Pancreas (tissue), 10 donors: Measurements from ENCODE around the gene S100A9. TPM values are rescaled to one million over a fixed set of nuclear protein-coding genes. Genes with fewer than 3 reads are reported as not detected.

Source experiments
- ATAC-seq, 4 donors: fragments of 200-7000 bp; cut with Tn5 transposase; one replicate each; pipeline versions ENCODE4 v1.8.0 to v1.9.1; 2020; ENCODE audit warnings: mild to moderate bottlenecking in 4 of 4, moderate library complexity in 4 of 4
- DNase-seq, 6 donors: peaks; one replicate each; pipeline ENCODE4 v3.0.0-alpha.2; 2020
- FAIRE-seq: peaks from 2 replicates; lab custom pipeline; 2012; peaks lifted over from hg19 to GRCh38; lab: Jason Lieb, UNC
- H3K27ac ChIP-seq, 4 donors: fragments of 200-600 bp; sonication (generic); 1 replicate in 3 of 4; 2 replicates in 1 of 4; pipeline versions ENCODE4 v1.5.0 to v1.8.0; 2020
- H3K27me3 ChIP-seq, 4 donors: fragments of 200-600 bp; one replicate each; pipeline ENCODE4 v1.8.0; 2021
- H3K36me3 ChIP-seq, 3 donors: fragments of 200-600 bp; sonication (generic) in 1 of 3; one replicate each; pipeline versions ENCODE4 v1.5.0 to v1.8.0; 2020 to 2021
- H3K4me1 ChIP-seq, 3 donors: fragments of 200-600 bp; one replicate each; pipeline ENCODE4 v1.8.0; 2021
- H3K4me3 ChIP-seq, 4 donors: fragments of 200-600 bp; sonication (generic) in 2 of 4; one replicate each; pipeline versions ENCODE4 v1.5.0 to v1.8.0; 2020 to 2021
- H3K9me3 ChIP-seq, 4 donors: fragments of 200-600 bp; one replicate each; pipeline ENCODE4 v1.8.0; 2021
- WGBS, 2 donors: extraction: QIAGEN DNeasy Blood & Tissue Kit; methylation state at CpG; one replicate each; pipeline ENCODE4 v1.1.7; 2013; 5-methylcytosine and 5-hydroxymethylcytosine counted together
- intact Hi-C, 3 donors: fragments of 100-400 bp; cut with DNase I; formaldehyde crosslinking; loops; one replicate each; pipeline versions ENCODE4 v1.11.1 to v1.14.2; 2022
- polyA plus RNA-seq, 2 donors: library from polyadenylated mRNA; stranded (reverse); fragments of 200-250 nt; gene quantifications; one replicate each; pipeline ENCODE4 v1.2.3, GENCODE V29; 2013
- total RNA-seq, 6 donors: library from RNA; stranded (reverse); fragmentation: NEBNext Ultra II Directional in 4 of 6; extraction: Animal tissue kit (Norgen Biotek cat#: 25700) in 4 of 6; gene quantifications; one replicate each; pipeline versions ENCODE4 v1.2.1 to v1.2.4, GENCODE V29; 2021 to 2023
- TF ChIP-seq, protein P1 (sequence below), 4 donors: fragments of 200-600 bp; sonication (generic) in 3 of 4; IDR thresholded peaks; one replicate each; pipeline versions ENCODE4 v1.5.0 to v1.8.0; 2021; ENCODE audit warnings: antibody characterized with exemption in 4 of 4
- donor health status: healthy with polysubstance abuse.
- donor health status: DM: no; HTN: no; CAD: no; lungs with moderate emphysema.
- donor health status: DM: no; HTN: no; CAD: no.
- donor health status: control.
- donor health status: control.
- donor health status: Bipolar disorder and iron deficiency.
- donor health status: DM: yes; HTN: yes; CAD: no.
- donor health status: DM: no; HTN: no; CAD: no.
- donor health status: DM: no; HTN: no; CAD: no.
- donor health status: DM: yes; HTN: yes; CAD: no.

The S100A9 gene
- total and polyA plus RNA-seq, 8 donors: 3.9 to 79.6 (median 36.8) TPM

DNA sequence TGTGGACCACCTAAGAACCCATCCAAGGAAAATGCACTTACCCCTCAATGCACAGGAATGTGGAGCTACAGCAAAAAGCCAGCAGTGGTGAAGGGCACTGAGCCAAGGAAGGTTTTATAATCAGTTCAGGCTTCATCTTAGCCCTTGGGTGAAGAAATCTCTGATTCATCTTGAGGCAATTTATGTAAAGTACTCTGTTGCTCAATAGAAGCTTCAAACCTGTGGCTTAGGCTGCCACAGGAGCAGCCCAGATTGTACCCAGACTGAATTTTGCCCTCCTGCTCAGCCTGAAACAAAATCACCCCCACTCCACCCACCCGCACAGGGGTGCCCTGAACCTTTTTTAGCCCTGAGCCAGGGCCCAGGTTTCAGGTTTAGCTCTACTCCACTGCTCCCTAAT, 17.9 kb downstream of the S100A9 start, which contains the start of gene S100A12:
S100A12 (minus strand) TSS at position 111 of the 400 bp plus-strand sequence. CDS start 1,029 bp downstream, outside the sequence.
- no peak within 1 kb of the TSS for H3K4me3 ChIP-seq
- ATAC-seq (peak in 2 of 4 donors; percentile 37 to 55), FAIRE-seq (no peak), DNase-seq (no peak)
- WGBS, 2 donors: 72 to 88% methylated on average over 1 of the region's 1 CpG
- no peaks in the 10 kb centered on the region for H3K4me1 ChIP-seq
- TF ChIP-seq, protein P1, sequence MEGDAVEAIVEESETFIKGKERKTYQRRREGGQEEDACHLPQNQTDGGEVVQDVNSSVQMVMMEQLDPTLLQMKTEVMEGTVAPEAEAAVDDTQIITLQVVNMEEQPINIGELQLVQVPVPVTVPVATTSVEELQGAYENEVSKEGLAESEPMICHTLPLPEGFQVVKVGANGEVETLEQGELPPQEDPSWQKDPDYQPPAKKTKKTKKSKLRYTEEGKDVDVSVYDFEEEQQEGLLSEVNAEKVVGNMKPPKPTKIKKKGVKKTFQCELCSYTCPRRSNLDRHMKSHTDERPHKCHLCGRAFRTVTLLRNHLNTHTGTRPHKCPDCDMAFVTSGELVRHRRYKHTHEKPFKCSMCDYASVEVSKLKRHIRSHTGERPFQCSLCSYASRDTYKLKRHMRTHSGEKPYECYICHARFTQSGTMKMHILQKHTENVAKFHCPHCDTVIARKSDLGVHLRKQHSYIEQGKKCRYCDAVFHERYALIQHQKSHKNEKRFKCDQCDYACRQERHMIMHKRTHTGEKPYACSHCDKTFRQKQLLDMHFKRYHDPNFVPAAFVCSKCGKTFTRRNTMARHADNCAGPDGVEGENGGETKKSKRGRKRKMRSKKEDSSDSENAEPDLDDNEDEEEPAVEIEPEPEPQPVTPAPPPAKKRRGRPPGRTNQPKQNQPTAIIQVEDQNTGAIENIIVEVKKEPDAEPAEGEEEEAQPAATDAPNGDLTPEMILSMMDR (IDR thresholded peaks at IDR 0.05): no peak
- no peaks in the 10 kb centered on the region for H3K9me3 ChIP-seq
- intact Hi-C loops: no loop called here
- no peaks in the 10 kb centered on the region for H3K27me3 ChIP-seq
- no peak within 1 kb of the TSS for H3K27ac ChIP-seq
- no peaks in the 10 kb centered on the region for H3K36me3 ChIP-seq

DNA sequence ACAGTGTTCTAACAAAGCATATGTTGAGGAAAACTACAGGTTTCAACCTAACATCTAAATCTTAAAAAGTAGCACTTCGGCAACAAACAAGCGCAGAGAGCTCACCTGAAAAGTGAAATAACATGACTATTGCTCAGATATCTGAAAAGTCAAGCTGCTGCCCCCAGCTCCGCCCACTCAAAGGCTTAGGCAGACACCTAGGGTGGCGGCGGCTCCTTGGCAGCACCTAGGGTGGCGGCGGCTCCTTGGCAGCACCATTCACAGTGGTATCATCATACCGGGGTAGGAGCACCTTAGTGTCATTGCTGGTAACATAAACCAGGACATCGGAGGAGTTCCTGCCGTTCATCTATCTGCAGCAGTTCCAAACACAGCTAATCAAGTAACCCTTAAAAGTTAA, 21.9 kb downstream of the S100A9 start:
- DNase-seq (no peak), FAIRE-seq (no peak), ATAC-seq (no peak)
- no peaks in the 10 kb centered on the region for H3K9me3 ChIP-seq
- H3K27ac ChIP-seq: no peak overlapping the region
- no peaks in the 10 kb centered on the region for H3K36me3 ChIP-seq
- TF ChIP-seq, protein P1 (IDR thresholded peaks at IDR 0.05): no peak
- intact Hi-C loops: no loop called here
- WGBS, 2 donors: 71 to 81% methylated on average over 10 of the region's 10 CpGs
- H3K27me3 ChIP-seq: no peaks in the 10 kb centered on the region
- H3K4me3 ChIP-seq: no peak overlapping the region
- H3K4me1 ChIP-seq: no peaks in the 10 kb centered on the region

DNA sequence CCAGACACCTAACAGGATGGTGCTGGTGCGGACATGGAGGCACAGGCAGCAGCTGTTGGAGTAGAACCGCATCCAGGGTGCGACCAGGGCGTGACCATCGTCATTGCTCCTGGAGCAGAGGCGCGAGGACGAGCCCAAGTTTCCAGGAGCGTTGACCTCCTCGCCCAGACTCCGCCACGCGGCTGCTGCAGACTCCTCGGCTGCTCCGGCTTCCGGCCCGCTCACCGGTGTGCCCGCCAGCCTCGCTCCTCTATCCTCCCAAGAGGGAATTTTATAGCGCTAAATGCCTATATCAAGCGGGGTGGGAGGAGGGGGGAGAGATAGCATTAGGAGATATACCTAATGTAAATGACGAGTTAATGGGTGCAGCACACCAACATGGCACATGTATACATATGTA, 23.1 kb downstream of the S100A9 start:
- Histone ChIP-seq H3K27ac (no peak overlapping the region), H3K4me3 (no peak overlapping the region), H3K4me1 (no peaks in the 10 kb centered on the region), H3K27me3 (no peaks in the 10 kb centered on the region), H3K9me3 (no peaks in the 10 kb centered on the region), H3K36me3 (no peaks in the 10 kb centered on the region)
- DNase-seq (no peak), FAIRE-seq (no peak), ATAC-seq (no peak)
- intact Hi-C loops: no loop called here
- 83 to 89% methylated on average over 23 of the region's 23 CpGs for WGBS, 2 donors
- TF ChIP-seq, protein P1 (IDR thresholded peaks at IDR 0.05): no peak

GRCh38 chr1:153384958-153385580, 27.4 kb downstream of the S100A9 start:
- H3K27ac ChIP-seq: no peak overlapping the region
- H3K4me3 ChIP-seq: no peak overlapping the region
- intact Hi-C loops: no loop called here
- no peaks in the 10 kb centered on the region for H3K36me3 ChIP-seq
- FAIRE-seq: no peak
- no peak for DNase-seq
- no peak for ATAC-seq
- TF ChIP-seq, protein P1 (IDR thresholded peaks at IDR 0.05): no peak
- no peaks in the 10 kb centered on the region for H3K27me3 ChIP-seq
- no peaks in the 10 kb centered on the region for H3K9me3 ChIP-seq
- no peaks in the 10 kb centered on the region for H3K4me1 ChIP-seq
- 65% methylated on average over 4 of the region's 4 CpGs for WGBS, 2 donors

GRCh38 chr1:153386500-153386901, 28.8 kb downstream of the S100A9 start:
- Histone ChIP-seq H3K27me3 (no peaks in the 10 kb centered on the region), H3K4me3 (no peak overlapping the region), H3K9me3 (no peaks in the 10 kb centered on the region), H3K4me1 (no peaks in the 10 kb centered on the region), H3K36me3 (no peaks in the 10 kb centered on the region), H3K27ac (no peak overlapping the region)
- intact Hi-C loops: no loop called here
- DNase-seq (peak in 1 of 6 donors; percentile 28), ATAC-seq (peak in 2 of 4 donors; percentile 62 to 69), FAIRE-seq (no peak)
- WGBS, 2 donors: 65 to 79% methylated on average over 5 of the region's 5 CpGs
- TF ChIP-seq, protein P1 (IDR thresholded peaks at IDR 0.05): no peak
